Coronary artery (tissue), 2 donors: ENCODE measurements around the gene AQP7.

Experiments
- DNase-seq: peaks from one replicate; pipeline ENCODE4 v3.0.0-alpha.2; 2017; ENCODE audit warnings: low spot score
- H3K27ac ChIP-seq, 2 donors: fragments of 200-600 bp; sonication (generic); one replicate each; pipeline ENCODE4 v1.5.1; 2016 to 2019
- H3K4me3 ChIP-seq: fragments of 200-600 bp; sonication (generic); 2 replicates; pipeline ENCODE4 v1.5.1; 2016; ENCODE audit warnings: mild to moderate bottlenecking, moderate library complexity
- CTCF ChIP-seq: fragments of 200-600 bp; sonication (generic); IDR thresholded peaks from one replicate; pipeline ENCODE4 v1.5.1; 2019; ENCODE audit warnings: antibody characterized with exemption

The AQP7 gene

GRCh38 chr9:33340186-33340585, 62.2 kb downstream of the AQP7 start:
- Histone ChIP-seq H3K27ac (no peak overlapping the region), H3K4me3 (no peak overlapping the region)
- no peak for DNase-seq
- TF ChIP-seq CTCF, result no peak
